ENCODE results near the gene APELA.
"Not testable (repeated sequence)": the region's sequence is repeated elsewhere in the genome, so short reads cannot be mapped to it uniquely, and the experiment has no call there.

APELA gene, protein sequence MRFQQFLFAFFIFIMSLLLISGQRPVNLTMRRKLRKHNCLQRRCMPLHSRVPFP

DNA sequence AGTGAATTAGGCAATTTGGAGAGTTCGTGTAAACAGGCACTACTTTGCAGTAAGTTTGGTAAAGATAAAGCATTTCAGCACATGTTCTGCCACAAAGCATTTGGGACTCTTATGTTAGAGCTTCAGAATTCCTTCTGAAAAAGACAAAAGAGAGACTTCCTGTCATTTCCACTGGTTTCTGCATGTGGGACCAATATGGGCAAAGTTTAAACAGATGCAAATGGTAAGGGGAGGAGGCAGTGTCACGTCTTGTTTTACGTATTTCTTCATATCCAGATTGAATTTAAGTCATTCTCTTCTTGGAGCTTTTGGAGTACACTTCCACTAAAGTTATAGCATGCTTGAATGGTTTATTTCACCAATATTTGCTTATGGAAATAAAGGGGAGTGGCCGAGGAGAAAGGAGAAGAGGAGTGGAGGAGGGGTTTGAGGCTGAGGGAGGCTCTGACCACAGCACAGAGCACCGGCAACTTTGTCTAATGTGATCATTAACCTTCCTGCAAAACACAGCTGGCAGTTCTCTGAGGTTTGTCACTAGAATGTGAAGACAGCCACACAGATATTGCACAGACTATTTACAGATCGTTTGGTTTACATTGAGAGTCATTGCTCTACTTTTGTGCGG lies at the start of gene APELA:
Gene APELA (plus strand): TSS at position 479 of the 625 bp plus-strand sequence. CDS start 154 bp downstream, outside the sequence.
- DNase-seq = no peak

DNA sequence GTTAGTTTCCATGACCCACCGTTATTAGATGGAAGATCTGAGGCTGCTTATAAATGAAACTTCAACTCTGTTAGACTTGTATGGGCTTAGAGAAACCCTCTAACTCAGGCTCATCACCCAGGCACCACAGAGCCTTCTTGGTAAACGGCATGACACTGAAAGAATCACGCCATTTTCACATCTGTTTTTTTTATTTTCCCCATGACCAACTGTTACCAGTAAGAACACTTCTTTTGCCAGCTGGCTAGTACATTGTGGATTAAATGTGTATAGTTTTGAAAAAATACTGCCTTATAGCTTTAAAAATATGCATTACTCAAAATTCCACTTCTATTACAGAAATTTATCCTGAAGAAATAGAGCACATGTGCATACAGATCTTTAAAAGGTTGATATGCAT lies 48.0 kb upstream of the APELA start:
- no peak for DNase-seq

DNA sequence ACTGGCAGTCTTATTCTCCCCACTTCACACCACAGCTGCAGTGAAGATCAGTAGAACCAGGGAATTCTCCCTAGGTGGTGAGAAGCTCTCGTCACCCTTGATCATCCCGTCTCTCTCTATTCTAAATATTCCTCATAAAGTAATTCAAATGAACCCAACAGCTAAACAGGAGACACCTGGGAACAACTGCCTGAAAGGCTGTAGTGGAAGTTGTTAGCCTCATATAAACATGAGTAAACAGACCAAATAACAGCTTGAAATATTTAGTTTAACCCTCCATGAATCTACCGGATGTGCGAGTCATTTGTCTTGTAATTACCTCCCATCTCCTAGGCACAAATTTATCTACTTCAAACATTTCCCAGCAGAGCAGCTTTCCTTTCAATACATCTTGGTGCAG lies 30.4 kb upstream of the APELA start:
- no peak for DNase-seq

DNA sequence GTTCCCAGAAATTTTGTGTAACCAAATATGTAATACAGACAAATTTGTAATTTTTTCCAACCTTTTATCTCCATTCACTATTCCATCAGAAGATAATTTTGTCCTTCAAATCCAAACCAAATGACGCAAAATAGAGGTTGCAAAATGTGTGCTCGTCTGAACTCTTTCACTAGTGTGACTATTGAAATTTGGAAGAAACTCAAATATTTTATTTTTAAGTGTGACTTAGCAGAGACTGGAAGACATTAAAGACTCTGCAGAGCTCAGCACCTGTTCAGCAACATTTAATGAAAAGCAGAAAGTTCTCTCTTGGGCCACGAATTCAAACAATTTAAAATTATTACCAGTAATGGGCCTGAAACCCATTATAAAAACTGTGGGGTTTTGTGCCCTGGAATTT lies 30.0 kb upstream of the APELA start:
- no peak for DNase-seq

DNA sequence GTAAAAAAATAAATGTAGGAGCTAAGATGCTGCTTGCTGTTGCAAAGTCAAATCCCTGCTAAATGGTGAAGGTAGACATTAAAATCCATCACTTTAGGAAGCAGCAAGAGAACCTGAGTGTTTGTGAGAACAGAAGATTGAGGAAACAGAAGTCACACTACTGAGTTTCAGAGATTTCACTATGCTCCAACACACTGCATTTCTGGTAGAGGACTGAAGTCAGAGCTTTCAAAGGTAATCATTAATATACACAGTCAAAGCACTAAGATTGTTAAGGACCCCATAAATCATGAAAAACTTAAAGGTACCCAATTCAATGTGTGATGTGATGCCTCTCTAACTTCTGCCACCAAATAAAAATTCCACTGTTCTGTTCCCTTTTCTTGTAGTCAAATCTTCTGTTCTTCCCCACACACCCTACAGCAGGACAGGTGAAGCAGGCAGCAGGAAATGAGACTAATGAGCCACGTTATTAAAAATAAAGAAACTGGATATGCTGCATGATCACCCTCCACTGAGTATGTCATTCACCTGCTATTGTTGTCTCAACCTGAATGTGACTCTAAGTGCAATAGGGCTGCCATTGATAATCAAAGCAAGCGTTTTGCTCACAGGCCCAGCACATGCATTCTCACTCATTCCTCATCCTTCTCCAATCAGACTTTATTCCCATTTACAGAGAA lies 28.9 kb upstream of the APELA start:
- no peak for DNase-seq

DNA sequence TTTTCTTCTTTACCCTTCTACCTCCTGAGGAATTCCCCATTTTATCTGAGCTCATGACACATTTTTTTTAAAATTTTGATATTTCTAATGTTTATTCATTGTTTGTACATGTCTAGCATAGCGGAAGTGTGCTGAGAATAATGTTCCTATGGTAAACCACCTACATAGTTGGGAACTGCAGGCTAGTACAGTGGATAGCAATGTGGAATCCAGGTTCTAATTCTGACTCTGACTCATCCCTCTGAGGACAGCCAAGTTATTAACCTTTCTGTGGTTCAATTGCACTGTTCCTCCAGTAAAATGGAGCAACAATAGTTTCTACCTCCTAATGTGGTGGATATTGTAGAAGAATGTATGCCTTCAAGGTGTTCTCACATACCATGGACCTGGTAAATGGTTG lies 20.6 kb upstream of the APELA start:
- DNase-seq = no peak

DNA sequence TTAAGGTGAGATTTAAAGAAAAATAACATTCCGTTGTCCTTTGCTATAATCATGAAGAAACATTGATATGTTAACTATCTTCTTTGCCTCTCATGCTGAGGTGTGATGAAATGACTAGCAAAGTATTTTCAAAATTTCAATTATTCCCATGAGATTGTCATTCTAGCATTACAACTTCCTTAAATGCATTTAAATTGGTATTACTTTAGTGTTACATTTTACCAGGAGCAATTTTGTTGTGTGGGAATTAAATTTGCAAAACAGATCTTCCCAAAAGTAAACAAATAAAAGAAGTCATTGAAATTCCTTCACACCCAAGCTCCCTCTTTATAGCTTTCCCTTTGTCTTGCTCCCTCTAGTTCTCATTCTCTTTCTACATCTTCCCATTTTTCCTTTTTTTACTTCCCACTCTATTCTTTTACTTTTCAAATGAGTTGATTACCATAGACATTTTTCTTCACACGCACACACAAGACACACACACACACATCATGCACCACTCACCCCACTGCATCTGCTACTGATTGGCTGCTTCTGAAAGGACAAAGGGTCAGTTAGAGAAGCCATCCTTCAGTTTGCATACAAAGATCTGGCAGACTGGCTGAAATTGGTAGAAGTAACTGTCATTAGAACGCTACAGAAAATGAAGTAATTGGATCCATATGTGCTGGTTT lies 10.0 kb upstream of the APELA start:
- DNase-seq = no peak

DNA sequence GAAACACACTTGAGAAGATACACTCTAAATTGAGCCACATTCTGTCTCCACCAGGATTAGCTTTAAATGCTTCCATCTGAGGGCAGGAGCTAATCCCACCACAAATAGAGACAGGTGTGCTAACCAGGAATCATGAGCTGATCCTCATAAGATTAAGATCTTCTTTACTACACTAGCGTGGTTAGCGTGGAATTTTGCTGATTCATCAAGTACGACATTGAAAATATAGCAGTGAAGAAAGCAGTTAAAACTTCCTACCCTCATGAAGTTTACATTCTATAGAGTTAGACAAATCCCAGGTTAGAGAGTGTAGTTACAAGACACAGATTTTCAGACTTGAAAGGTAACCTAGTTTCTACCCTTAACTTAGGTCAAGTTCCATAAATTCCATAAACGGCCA lies 5.3 kb upstream of the APELA start:
- DNase-seq = no peak

DNA sequence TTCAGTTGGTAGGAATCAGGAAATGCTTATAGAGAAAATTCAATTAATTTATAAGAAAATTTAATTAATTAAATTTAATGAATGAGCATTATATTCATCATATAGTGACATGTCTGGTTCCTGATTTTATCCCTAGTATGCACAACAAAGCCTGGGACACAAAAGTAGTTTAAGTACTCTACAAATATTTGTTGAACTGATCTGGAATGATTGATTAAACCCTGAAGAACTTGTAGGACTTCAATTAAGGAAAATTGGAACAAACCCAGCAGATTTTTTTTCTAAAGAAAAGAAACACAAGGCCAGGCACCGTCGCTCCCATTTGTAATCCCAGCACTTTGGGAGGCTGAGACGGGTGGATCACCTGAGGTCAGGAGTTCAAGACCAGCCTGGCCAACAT lies 4.5 kb upstream of the APELA start:
- no peak for DNase-seq

DNA sequence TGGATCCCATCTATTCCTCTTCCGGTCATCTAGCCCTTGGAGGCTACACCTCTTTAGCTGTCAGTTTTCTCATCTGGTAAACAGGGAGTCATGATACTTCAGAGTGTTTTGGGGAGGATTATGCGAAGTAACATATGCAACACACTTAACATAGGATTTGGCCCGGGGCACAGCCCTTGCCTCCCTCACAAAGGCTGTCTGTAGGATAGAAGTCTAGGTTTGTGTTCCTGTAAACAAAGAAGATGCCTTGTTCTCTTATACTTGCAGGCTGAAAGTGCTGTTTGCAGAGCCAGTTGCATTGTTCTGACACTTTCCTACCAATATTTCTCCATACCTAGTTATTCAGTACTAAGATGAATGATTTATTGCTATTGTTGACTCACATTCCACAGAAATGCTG lies 2.2 kb upstream of the APELA start:
- DNase-seq = no peak

DNA sequence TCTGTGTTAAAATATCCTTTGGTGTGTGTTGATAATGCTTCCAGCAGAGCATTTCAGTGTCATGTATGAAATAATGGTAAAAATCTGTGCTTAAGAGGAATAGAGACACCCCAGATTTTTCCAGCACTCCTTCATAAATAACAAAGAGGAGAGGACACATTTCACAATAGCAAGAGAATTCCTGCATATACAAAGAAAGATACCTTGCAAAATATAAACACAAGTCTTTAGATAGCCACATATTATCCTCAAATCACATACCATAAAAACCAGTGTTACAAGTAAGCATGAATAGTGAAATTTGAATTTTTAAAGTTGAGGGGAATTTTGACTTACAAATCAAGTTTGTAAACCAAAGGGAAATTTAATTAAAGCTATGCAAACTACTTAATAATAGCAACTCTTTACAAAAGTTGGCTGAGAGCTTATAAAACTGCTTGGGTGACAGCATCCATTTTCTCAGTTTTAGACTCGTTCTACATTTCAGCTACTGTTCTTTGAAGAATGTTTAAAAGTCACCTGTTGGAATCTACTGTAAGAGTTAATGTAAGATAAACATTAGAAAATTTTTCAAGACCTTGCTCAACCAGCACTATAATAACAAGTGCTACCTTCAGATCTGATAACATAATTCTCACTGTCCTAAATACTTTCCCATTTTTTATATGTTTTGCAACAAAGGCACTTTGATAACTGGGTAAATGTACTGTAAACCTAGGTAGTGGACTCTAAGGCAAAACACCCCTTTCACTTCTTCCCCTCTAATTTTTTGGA lies 3.7 kb downstream of the APELA start:
- DNase-seq = no peak

DNA sequence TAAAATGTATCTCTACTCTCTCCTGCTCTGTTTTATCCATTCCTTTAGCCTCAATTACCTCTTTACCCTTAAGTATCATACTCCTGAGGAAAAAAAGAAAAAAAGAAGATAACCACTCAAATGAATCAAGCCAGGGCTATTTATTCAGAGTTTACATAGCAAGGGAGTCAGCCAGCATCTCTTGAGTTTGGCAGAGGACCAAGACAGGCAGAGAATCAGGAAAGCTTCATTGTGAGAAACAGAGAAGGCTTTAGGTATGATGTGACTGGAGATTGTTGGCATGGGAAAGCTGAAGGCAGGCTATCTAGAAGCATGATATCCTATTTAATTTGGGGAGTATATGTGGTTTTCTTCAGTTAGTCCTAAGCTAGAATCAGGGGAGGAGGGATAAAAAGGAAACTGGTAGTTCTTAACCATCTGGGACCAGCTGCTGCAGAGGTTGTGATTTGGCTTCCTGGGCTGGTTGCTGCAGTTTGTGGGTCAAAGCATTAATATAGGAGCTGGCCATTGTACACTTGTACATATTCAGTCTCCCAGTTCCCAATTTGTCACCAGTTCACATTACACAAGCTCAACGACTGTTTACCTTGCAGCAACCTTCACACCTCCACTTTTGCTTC lies 11.2 kb downstream of the APELA start:
- DNase-seq = no peak

DNA sequence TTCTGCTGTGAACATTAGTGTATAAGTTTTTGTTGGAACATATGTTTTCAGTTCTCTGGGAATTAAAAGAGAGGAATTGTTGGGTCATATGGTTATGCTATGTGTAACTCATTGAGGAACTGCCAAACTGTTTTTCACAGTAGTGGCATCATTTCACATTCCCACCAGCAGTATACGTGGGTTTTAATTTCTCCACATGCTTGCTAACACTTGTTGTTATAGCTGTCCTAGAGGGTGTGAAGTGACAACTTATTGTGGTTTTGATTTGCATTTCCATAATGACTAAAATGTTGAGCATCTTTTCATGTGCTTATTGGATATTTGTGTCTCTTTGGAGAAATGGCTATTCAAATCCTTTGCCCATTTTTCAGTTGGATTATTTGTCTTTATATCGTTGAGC lies 13.7 kb downstream of the APELA start:
- no peak for DNase-seq

DNA sequence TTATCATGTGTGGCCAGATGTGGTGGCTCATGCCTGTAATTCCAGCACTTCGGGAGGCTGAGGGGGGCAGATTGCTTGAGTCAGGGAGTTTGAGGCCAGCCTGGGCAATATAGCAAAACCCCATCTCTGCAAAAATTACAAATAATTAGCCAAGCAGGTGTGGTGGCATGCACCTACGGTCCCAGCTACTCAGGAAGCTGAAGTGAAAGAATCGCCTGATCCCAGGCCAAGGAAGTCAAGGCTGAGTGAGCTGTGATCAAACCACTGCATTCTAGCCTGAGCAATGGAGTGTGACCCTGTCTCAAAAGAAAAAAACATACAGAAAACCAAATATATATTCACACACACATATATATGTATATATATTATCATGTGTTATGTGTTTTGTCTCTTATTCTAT lies 15.0 kb downstream of the APELA start:
- DNase-seq = no peak

DNA sequence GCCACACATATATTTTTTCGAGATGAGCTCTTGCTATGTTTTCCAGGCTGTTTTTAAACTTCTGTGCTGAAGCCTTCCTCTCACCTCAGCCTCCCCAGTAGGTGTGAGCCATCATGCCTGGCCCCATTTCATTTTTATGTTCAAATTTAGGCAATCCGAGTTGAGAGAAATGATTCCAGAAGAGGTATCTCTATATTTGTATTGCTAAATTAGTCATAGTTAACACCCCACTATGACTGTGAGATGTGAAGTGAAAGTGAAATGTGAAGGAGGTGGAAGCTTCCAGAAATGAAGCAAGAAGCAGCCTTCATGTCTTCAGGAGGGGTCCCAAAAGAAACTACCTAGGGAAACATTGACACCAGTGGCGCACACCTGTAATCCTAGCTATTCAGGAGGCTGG lies 17.7 kb downstream of the APELA start:
- no peak for DNase-seq

DNA sequence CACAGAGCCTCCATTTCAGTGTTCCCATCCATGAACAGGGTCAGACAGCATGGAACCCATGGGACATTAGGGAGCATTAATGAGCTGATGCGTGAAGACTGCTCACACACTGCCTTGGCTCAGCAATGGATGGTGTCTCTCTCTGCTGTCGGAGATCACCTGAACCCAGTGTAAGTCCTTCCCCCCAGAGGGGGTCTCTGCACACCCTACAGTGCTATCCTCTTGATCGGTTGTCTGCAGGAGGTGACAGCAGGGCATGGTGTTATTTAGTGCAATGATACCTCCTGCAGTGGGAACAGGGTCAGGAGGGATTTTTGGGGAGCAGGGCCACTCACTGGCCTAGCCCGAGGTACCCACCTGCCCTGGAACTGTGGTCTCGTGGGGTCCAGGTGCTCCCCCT lies 25.6 kb downstream of the APELA start:
- no peak for DNase-seq

DNA sequence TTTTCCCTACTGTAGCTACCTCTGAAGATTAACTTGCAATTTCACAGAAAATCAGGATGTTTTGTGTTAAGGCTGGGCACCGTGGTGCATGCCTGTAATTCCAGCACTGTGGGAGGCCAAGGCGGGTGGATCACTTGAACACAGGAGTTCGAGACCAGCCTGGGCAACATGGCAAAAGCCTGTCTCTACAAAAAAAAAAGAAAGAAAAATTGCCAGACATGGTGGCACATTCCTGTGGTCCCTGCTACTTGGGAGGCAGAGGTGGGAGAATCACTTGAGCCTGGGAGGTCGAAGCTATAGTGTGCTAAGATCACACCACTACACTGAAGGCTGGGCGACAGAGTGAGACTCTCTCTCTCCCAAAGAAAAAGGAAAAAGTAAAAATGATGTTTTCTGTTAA lies 27.4 kb downstream of the APELA start:
- no peak for DNase-seq

DNA sequence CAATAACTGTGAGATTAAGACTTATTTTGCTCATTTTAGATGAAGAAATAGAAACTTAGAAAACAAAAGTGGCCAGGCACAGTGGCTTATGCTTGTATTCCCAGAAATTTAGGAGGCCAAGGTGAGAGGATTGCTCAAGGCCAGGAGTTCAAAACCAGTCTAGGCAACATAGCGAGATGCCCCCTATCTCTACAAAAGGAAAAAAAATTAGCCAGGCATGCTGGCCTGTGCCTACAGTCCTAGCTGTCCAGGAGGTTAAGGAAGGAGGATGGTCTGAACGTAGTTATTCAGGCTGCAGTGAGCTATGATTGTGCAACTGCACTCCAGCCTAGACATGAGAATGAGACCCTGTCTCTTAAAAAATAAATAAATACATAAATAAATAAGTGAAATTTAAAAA lies 28.0 kb downstream of the APELA start:
- no peak for DNase-seq

DNA sequence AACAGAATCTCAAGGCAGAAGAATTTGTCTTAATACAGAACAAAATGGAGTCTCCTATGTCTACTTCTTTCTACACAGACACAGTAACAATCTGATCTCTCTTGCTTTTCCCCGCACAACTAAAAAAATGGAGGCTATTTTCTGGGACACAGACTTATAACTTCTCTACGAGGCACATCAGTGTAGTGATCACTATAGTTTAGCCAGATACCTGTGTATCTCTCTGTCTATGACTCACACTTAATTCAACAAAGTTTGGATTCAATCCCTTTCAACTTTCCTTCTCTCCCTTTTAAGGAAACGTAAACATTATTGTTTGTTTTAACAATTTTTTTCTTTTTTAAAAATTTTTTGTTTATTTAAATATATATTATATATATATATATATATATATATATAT lies 29.4 kb downstream of the APELA start:
- DNase-seq = no peak

DNA sequence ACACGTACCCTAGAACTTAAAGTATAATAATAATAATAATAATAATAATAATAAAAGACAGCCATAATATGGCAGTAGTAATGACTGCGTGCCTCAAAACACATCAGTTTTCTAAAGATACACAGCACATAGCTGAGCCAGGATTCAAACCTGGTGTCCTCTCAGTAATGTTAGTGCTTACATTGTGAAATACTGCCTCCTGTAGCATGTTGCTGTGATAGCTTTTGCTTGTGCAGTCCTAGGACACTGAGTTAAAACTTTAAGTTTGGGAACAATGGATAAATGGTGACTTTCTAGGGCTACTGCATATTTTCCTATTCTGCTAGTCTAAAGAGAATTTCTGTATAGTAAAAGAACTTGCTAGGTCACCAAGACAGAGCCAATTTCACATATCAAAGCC lies 36.5 kb downstream of the APELA start:
- not testable (repeated sequence) for DNase-seq

DNA sequence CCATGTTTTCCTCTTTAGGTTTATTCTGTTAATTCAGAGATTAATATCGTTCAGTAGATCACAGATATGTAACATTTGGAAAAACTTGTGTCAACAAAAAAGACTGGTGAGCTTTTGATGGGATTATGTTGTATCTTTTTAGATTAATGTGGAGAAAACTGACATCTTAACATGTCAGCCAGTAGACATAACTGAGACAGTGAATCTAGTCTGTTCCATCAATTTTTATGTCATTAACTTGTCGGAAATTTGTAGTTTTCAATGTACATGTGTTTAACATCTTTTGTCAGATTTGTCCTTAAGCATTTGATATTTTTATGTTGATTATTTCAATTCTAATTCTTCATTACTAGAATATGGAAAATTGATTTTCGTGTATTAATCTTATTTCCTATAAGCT lies 42.0 kb downstream of the APELA start:
- DNase-seq = no peak

DNA sequence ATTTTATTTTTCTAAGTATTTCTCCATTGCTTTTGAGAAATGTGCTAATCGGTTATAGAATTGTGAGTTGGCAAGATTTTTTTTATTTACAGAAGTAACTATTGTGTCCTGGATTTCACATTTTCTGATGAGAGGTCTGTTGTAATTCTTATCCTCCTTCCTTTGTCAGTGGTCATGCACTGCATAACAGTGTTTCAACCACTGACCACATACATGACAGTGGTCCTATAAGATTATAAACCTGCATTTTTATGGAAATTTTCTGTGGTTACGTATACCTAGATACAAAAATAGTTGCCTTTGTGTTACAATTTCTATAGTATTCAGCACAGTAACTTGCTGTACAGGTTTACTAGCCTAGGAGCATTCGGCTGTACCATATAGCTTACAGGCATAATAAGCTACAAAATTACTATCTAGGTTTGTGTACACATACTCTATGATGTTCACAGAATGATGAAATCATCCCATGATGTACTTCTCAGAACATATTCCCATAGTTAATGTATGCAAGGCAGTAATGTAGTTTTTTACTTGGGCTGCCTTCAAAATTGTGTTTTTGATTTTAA lies 47.8 kb downstream of the APELA start:
- DNase-seq = no peak

DNA sequence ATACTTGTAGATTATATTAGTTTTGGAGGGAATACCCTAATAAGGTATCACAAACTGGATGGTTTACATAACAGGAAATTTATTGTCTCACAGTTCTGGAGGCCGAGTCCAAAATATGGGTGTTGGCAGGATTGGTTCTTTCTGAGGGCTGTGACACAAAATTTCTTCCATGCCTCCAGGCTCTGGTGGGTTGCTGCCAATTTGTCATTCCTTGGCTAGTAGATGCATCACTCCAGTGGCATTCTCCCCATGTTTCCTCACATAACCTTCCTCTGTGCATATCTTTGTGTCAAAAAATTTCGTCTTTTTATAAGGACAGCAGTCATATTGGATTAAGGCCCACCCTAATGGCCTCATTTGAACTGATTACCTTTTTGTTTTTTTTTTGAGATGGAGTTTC lies 49.3 kb downstream of the APELA start:
- no peak for DNase-seq
